Measurements from ENCODE around the gene TNFAIP1. TPM values are rescaled to one million over a fixed set of nuclear protein-coding genes. Genes with fewer than 3 reads are reported as not detected.

The TNFAIP1 gene
- total RNA-seq, 1 experiment from 2014 or later: 21.8 TPM

- H3K56ac ChIP-seq (ENCODE audit: insufficient read length, low read depth, low read length): no peak overlapping the region
- H2AK5ac ChIP-seq (ENCODE audit: insufficient read length, low read length): no peak overlapping the region
- no peak overlapping the region for H3K4ac ChIP-seq (ENCODE audit: low read depth, low read length)
- Mint-ChIP-seq H3K27me3 (ENCODE audit: low read depth) (no peaks in the 10 kb centered on the region; the same call in 1 of the 2 replicates), H3K27ac (peak overlapping the region; percentile 0 to 86 (median 83); a peak in 5 of 7 replicates), H3K36me3 (ENCODE audit: insufficient read depth in 1 of 3, low read depth in 3 of 3) (peaks cover 16 to 20% (median 19%) of the 10 kb centered on the region in 3 experiments; a peak in 6 of 7 replicates), H3K4me3 (peak overlapping the region; percentile 96), H3K4me1 (peaks cover 39% of the 10 kb centered on the region in 2 experiments), H3K9me3 (no peaks in the 10 kb centered on the region; a peak in 1 of 5 replicates)
- peaks cover 28% of the 10 kb centered on the region for H3K23me2 ChIP-seq (ENCODE audit: insufficient read length, low read depth, low read length, poor library complexity, severe bottlenecking)
- H4K8ac ChIP-seq (replicated peaks; ENCODE audit: insufficient read length, low read depth, low read length): peak overlapping the region; percentile 16
- no peak overlapping the region for H3K18ac ChIP-seq (ENCODE audit: insufficient read length, low read depth, low read length)
- peak overlapping the region; percentile 64 for H3K9ac ChIP-seq (ENCODE audit: extremely low read depth, insufficient read length, low read length)
- no peak overlapping the region for H3K23ac ChIP-seq (ENCODE audit: insufficient read length, low read depth, low read length)
- no peaks in the 10 kb centered on the region for H3K79me1 ChIP-seq (ENCODE audit: insufficient read depth, low read depth, low read length, poor library complexity, severe bottlenecking)
- H4K20me1 ChIP-seq (ENCODE audit: control insufficient read depth, insufficient read depth, insufficient read length): no peaks in the 10 kb centered on the region
- no peak overlapping the region for H4K91ac ChIP-seq (ENCODE audit: insufficient read length, low read depth, low read length)
- H2AFZ ChIP-seq (ENCODE audit: low read length): no peak overlapping the region
- H3K4me2 ChIP-seq (ENCODE audit: insufficient read depth, insufficient read length, low read length): peak overlapping the region; percentile 97
- no peak overlapping the region for H4K5ac ChIP-seq (ENCODE audit: insufficient read length, low read depth, low read length)
- no peak overlapping the region for H2BK120ac ChIP-seq (ENCODE audit: low read depth, low read length, poor library complexity, severe bottlenecking)
- no peaks in the 10 kb centered on the region for H3K27me3 ChIP-seq (ENCODE audit: insufficient read depth, low read length)
- peaks cover 30% of the 10 kb centered on the region for H3K79me2 ChIP-seq (ENCODE audit: insufficient read depth, low read length)
- H3K27ac ChIP-seq (ENCODE audit: insufficient read length, low read depth, low read length): no peak overlapping the region
- H2BK20ac ChIP-seq (ENCODE audit: low read depth, low read length, poor library complexity, severe bottlenecking): no peak overlapping the region
- peaks cover 6% of the 10 kb centered on the region for H3K4me1 ChIP-seq (ENCODE audit: insufficient read depth, low read length)
- WGBS (ENCODE audit: extremely low coverage, insufficient read length, low lambda C conversion rate): no CpG with 5 or more reads among the region's 21 CpGs
- no peak for DNase-seq
- H2BK12ac ChIP-seq (ENCODE audit: insufficient read length, low read depth, low read length): no peak overlapping the region
- no peak overlapping the region for H2BK15ac ChIP-seq (ENCODE audit: low read depth, low read length)
- no peak for TF ChIP-seq CTCF (conservative IDR thresholded peaks at IDR 0.05)
- no peak overlapping the region for H3T11ph ChIP-seq (ENCODE audit: low read length)
- H2BK5ac ChIP-seq (ENCODE audit: insufficient read length, low read length): no peak overlapping the region
- no peak overlapping the region; the same call in 1 of the 2 replicates for H3K14ac ChIP-seq (ENCODE audit: insufficient read depth, low read length)
- no peaks in the 10 kb centered on the region for H3K9me3 ChIP-seq (ENCODE audit: control insufficient read depth, low read depth, low read length)
These were observed 18.2 kb upstream of the TNFAIP1 start for GRCh38 chr17:28317099-28317965.
